OCI-LY1 (cell line): Measurements from ENCODE around the gene KATNAL2.

Source experiments
- EZH2 ChIP-seq: fragments of 200-600 bp; sonication (generic), shearing (Covaris generic); IDR thresholded peaks from 2 replicates; pipeline ENCODE4 v1.8.0; 2017; ENCODE audit warnings: borderline replicate concordance, mixed run types, mild to moderate bottlenecking, antibody characterized with exemption, low read length, moderate library complexity, mixed read lengths
- TF ChIP-seq, protein P1 (sequence below): fragments of 200-600 bp; sonication (generic), shearing (Covaris generic); IDR thresholded peaks from 2 replicates; pipeline ENCODE4 v1.5.1; 2017; ENCODE audit warnings: mild to moderate bottlenecking, antibody characterized with exemption, low read length, moderate library complexity, mixed read lengths

DNA sequence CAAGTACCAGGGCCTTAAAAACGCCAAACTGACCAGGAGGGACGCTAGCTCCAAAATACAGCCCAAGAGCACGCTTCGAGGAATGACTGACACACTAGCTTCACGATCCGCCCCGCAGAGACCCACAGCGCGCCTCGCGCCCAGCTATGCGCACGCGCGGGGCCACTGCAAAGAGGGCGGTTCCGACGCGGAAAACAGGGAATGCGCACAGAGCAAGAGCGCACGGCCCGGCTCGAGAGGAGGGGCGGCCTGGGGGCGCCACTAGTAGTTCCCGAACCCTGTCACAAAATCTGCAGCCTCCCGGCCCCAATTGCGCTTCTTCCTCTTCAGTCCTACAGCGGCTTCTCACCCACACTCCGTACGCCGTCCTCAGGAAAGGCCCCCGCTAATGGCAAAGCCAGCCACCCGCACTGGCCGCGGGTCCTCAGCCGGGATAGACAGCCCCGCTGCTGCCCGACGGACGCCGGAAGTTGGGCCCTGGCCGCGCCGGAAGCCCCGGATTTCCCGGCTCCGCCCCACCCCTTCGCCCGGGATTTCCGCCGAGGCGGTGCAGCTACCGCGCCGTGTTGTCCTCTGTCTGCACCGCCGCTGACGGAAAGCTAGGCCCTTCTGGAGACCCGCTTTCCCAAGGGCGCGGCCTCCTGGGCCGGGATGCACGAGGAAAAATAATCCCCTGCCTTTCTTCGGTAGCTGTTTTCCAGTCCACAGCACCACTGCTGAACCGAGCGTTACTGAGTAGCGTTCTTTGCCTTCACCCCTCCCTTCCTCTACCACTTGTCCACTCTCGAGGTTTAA is 232.8 kb downstream of the KATNAL2 start, which contains the start of gene HDHD2:
- TF ChIP-seq, protein P1, sequence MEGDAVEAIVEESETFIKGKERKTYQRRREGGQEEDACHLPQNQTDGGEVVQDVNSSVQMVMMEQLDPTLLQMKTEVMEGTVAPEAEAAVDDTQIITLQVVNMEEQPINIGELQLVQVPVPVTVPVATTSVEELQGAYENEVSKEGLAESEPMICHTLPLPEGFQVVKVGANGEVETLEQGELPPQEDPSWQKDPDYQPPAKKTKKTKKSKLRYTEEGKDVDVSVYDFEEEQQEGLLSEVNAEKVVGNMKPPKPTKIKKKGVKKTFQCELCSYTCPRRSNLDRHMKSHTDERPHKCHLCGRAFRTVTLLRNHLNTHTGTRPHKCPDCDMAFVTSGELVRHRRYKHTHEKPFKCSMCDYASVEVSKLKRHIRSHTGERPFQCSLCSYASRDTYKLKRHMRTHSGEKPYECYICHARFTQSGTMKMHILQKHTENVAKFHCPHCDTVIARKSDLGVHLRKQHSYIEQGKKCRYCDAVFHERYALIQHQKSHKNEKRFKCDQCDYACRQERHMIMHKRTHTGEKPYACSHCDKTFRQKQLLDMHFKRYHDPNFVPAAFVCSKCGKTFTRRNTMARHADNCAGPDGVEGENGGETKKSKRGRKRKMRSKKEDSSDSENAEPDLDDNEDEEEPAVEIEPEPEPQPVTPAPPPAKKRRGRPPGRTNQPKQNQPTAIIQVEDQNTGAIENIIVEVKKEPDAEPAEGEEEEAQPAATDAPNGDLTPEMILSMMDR = no peak
- no peak for TF ChIP-seq EZH2
